GM21717 (cell line): Measurements from ENCODE around the gene NOL12.

ENCODE experiments used
- ATAC-seq: cut with Tn5 transposase; IDR thresholded peaks from one replicate; pipeline ENCODE4 v1.9.1; 2021; ENCODE audit warnings: mild to moderate bottlenecking, moderate library complexity; ENCODE audit not compliant: unreplicated experiment

NOL12 gene

GRCh38 chr22:37659066-37659896, 26.9 kb upstream of the NOL12 start:
- peak; percentile 5 for ATAC-seq

- ATAC-seq: no peak
These were observed 26.0 kb upstream of the NOL12 start for GRCh38 chr22:37659897-37660708.

- no peak for ATAC-seq
These were observed 25.5 kb upstream of the NOL12 start for GRCh38 chr22:37660709-37661045.

DNA sequence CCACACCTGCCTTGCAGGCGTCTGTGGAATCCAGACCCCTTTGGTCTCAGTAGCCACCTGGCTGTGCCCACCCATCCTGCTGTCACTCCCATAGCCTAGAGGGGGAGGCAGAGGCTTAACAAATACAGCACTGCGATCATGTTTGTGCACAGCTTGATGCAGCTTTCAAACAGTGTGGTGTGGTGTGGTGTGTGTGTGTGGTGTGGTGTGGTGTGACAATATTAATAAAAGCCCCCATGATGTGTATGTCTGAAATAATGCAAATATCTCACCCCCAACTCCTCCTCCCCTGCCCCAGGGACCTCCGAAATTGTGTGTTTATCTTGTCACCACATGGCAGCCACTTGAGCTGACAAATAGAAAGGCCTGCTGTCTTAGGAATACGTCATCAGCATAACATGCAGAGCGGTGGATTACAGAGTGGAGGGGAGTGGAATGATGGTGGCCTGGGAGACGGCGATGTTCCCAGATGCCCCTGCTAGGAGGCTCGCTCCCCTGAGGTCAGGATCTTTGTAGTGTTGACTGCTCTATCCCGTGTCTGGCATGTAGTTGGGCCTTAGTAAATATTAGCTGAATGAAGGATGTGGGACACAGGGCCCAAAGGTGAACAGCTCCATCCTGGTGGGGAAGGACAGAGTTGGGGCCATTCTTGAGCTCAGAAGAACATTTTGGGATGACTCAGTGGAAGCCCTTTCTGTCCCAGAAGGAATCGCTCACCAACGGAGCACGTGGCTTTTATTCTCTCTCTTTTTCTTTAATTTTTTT, 24.8 kb upstream of the NOL12 start:
- no peak for ATAC-seq

DNA sequence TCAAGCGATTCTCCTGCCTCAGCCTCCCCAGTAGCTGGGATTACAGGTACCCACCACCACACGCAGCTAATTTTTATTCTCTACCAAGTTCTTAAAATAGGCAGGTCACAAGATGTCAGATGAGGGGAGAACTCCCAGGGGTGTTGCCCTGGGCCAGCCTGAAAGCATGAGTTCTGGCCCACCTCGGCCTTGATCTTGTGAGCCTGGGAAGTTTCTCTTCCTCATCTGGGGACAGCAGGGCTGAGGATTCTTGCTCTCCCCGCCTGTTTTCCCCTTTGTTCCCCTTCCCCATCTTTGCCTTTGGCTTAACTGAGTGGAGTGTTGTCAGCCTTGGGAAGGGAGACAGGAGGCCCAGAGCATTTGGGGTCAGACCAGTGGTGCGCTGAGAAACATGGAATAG, 24.1 kb upstream of the NOL12 start:
- no peak for ATAC-seq

DNA sequence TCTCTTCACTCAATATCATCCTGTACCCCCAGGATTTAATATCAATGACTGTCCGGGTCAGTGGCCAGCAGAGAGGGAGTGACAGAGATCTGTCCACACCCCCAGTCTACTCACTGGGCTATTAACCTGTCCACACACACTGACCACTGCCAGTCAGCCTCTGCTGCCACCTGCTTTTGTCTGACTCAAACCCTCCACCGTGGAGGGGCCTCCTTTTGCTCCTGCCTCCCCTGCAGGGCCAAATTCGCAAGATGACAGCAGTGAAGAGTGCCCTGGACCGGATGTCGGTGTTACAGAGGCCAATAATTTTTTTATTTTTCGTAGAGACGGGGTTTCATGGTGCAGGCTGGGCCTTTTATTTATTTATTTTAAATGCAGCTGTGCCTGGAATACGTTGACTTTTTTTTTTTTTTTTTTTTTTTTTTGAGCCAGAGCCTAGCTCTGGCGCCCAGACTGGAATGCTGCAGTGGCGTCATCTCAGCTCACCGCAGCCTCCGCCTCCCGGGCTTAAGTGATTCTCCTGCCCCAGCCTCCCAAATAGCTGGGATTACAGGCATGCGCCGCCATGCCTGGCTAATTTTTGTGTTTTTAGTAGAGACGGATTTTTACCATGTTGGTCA, 22.5 kb upstream of the NOL12 start:
- no peak for ATAC-seq

DNA sequence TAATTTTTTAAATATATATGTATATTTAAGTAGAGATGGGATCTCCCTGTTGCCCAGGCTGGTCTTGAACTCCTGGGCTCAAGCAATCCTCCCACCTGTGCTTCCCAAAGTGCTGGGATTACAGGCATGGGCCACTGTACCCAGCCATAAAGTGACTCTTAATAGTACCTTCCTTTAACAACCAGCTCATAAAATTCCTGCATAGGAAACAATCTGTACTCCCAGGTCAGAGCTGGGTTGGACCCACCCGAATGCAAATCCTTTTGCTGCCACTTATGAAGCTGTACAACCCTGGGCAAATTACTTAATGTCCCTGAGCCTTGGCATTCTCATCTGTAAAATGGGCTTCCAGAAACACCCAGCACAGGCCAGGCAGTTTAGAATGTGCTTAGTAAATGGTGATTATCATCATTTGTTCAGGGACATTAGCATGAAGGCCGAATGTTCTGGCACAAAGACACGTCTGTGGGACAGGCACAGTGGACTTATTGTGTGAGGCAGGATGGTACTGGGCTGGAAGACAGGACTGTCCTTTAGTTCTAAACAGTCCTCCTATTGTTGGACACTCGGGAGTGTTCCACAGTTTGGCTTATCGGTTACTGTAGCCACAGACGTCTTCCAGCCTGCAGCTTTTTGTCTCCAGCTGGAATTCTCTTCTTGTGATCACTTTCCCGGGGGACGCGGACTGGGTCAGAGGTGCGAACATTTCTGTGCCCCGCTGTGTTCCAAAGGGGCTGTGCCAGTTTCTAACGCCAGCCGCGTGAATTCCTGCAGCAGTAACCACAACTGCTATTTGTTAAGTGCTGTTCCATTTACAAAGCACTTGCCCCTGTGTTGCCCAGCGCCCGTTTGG, 21.7 kb upstream of the NOL12 start:
- no peak for ATAC-seq

GRCh38 chr22:37665487-37665886, 20.7 kb upstream of the NOL12 start:
- ATAC-seq: no peak

GRCh38 chr22:37669586-37669985, 16.6 kb upstream of the NOL12 start:
- no peak for ATAC-seq

GRCh38 chr22:37672206-37672919, 13.8 kb upstream of the NOL12 start:
- no peak for ATAC-seq

DNA sequence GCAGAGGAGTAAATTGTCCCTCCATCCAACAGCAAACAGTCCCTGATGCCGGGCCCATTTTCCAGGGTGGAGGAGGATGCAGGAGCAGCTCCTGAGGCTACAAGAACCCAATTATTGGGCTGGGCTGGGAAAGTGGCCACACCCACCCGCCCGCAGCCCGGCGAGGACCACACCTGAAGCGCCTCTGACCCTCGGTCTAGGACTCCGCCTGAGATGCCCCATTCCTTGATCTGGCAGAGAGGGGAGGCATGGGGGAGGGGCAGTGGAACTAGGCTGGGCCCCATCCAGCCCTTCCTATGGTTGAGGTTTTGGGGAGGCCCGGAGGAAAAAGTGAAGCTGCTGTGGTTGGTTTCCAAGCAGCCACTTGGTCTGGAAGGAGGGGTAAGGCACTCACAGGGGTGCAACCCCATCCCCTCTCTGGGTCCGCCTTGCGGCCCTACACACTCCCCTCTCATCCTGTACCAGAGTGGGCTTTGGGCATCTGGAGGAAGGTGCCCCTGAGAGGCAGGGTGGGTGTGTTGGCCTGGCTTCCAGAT, 13.2 kb upstream of the NOL12 start:
- ATAC-seq: no peak

GRCh38 chr22:37674248-37674647, 11.9 kb upstream of the NOL12 start:
- ATAC-seq: no peak

GRCh38 chr22:37674951-37675929, 10.9 kb upstream of the NOL12 start, which contains the start of gene LGALS1:
Gene LGALS1 (plus strand): TSS chr22:37675636. CDS start chr22:37675703, 67 bp downstream.
- no peak for ATAC-seq

DNA sequence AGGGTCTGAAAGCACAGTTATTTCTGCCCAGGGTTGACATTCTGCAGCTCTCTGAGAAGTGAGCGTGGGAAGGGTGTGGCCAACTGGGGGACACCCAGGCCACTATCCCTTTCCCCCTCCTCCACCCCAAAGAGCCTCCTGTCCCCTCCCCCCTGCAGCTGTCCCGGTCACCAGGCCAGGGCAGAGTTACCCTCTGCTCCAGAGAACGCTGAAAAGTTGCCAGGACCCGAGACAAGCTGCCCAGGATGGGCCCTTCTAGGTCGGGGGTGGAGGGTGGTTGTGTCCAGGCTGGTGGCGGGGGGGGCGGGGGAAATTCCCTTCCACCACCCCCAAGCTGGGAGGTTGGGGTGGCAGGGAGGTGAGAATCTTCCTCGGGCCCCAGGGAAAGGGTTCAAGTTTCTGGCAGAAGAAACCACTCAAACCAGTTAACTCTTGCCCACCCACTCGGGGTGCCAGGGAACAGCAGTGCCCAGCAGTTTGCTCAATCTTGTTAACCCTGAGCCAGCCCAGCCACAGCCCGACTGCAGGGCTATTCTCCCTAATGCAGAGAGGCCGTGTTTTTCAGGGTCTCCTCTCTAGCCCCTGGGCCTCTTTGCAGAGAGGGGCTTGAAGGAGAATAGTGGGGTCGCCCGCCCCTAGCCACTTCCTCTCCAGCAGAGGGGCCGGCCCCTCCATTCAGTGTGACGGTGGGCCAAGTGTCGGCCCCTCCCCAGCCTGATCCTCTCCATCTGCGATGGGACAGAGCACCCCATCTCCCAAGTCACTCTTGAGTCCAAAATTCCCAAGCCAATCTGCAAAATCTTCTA, 10.0 kb upstream of the NOL12 start:
- no peak for ATAC-seq

DNA sequence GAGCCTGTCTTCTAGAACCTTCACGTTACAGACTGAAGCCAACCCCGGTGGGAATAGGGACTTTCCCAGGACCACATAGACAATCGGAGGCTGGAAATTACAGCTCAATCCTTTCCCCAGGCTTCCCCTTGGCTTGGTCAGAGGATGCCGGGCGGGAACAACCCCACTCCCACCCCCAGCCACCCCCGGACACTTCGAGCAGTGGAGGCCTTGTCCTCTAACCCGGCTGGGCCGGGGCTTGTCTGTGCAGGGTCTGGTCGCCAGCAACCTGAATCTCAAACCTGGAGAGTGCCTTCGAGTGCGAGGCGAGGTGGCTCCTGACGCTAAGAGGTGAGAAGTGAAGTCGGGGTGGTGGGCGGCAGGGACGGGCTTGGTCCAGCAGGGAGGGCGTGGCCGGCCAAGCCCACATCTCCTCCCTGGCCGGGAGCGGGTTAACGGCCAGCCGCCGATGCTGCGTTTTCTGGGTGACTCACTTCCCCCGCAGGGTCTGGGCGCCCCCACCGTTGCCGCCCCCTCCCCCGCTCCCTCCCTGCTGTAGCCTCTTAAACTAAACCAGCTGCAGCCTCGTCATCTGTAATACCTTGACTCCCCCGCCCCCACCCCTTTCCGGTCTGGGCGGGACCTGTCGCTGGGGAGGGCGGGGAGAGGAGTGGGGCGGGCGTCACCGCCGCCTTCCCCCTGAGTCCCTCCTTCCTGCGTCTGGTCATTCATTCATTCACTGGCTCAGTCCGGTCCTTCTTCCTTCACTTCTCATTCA, 9.2 kb upstream of the NOL12 start:
- peak; percentile 43 for ATAC-seq

GRCh38 chr22:37677493-37677974, 8.6 kb upstream of the NOL12 start:
- ATAC-seq: no peak
